ENCODE data around the gene MTCL1.

- TF ChIP-seq CTCF (conservative IDR thresholded peaks at IDR 0.05; ENCODE audit: low read depth, low read length): no peak
- TF ChIP-seq EZH2 (IDR thresholded peaks at IDR 0.05; ENCODE audit: borderline replicate concordance, low read depth, low read length, poor library complexity, severe bottlenecking): no peak
Observed at GRCh38 chr18:8851659-8852058, 146.3 kb downstream of the MTCL1 start.

Measured in A673 (cell line).